GM18508 (cell line): Measurements from ENCODE around the gene CCDC159.
"Not testable (repeated sequence)": the region's sequence is repeated elsewhere in the genome, so short reads cannot be mapped to it uniquely, and the experiment has no call there.

Source experiments
- ATAC-seq: cut with Tn5 transposase; IDR thresholded peaks from one replicate; pipeline ENCODE4 v1.9.1; 2021; ENCODE audit warnings: moderate number of reproducible peaks; ENCODE audit not compliant: insufficient read depth, unreplicated experiment

CCDC159 gene

DNA sequence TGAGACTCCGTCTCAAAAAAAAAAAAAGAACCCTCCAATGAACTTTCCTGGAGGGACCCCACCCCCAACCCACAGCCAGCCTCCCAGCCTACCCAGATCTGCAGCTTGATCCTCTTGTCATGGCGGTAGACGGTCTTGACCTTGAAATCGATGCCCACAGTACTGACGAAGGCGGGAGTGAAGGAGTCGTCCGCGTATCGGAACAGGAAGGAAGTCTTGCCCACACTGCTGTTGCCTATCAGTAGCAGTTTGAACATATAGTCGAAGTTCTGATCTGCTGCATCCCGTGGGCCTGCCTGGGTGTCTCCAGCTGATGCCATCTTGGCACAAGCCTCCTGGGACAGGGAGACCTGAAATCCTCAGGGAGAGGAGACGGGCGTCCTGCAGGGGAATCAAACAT lies 9.2 kb upstream of the CCDC159 start:
- no peak for ATAC-seq

DNA sequence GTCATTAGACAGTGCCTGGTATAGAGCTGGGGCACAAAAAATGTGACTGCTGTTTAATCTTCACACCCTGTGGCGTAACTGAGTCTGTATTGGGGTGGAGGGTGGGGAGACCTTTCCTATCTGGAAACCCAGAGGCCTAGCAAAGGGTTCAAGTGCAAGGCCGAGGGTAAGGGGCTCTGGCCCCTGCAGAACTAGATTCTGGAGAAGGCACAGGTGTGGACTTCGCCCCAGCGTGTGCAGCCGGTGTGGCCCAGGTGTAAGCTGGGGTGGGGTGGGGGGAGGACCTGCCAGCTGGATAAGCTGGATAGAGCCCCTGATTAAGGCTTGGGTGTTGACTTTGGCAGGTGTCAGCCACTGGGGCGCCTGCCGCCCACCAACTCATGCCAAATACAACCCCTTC lies 8.2 kb upstream of the CCDC159 start:
- no peak for ATAC-seq

DNA sequence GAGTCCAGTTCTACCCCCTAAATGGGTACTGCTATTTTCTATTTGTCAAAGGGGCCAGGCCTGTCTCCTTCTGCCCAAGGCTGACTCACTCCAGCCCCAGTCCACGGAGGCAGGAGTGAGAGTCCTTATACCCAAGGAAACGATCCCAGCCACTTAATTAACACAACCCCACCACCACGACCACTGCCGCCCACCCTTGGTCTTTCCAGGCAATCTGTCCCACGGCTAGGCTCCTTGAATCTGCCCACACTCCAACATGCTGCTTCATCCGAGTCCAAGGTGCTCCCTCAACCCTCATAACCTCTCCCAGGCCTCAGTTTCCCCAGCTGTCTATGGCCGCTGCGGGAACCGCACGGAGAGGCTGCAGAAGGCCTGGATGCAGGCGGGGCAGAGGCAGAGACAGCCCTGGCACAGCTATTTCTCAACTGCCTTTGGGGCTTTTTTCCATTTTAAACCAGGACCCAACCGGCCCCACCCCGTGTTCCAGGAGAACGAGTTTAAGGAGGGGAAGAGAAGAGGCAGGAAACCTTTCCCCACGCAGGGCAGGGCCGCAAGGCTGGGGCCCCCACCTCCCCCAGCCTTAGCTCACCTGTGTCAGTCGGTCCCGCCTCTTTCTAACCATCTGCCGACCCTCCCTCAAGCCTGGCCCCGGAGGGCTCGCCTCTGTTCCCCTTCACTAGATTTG lies 7.6 kb upstream of the CCDC159 start:
- ATAC-seq, result no peak

DNA sequence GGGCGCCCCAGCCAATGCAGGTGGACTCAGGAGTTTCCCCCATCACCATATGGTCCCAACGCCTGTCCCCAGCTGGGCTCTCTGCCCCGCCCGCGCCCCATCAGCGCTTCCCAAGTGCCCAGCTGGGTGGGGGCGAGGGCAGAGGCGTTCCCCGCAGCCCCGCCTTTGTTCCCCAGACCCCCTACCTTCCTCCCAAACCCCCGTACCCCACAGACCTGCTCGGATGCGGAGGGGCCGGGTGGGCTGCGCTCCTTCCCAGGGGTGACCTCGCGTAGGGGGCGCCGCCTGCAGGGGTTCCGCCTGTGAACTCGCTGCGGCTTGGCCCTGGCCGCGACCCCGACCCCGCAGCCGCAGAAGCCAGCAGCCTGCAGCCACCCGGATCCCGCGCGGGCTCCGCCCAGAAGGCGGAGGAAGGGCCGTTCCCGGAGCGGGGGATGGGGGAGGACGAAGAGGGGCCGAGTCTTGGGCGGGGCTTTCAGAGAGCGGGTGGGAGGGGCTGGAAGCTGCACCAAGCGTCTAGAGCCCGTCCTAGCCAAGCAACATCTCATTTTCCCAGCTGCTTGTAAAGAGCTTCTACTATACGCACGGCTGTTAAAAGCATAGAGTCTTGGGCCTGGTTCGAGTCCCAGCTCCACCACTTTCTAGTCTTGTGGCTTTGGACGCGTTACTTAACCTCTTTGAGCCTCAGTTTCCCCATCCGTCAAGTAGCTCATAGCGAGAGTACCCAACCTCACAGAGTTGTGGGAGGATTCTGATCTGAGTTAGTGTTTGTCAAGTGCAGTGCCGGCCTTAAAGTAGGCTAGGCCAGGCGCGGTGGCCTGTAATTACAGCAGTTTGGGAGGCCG lies 6.8 kb upstream of the CCDC159 start, which contains the start of gene RAB3D:
RAB3D (minus strand) TSS at position 404 of the 845 bp plus-strand sequence. CDS start 2,258 bp downstream, outside the sequence.
- no peak for ATAC-seq

GRCh38 chr19:11340099-11340467 lies 6.2 kb upstream of the CCDC159 start:
- not testable (repeated sequence) for ATAC-seq

- ATAC-seq, result no peak
These were observed 3.9 kb upstream of the CCDC159 start for GRCh38 chr19:11342429-11342828.

DNA sequence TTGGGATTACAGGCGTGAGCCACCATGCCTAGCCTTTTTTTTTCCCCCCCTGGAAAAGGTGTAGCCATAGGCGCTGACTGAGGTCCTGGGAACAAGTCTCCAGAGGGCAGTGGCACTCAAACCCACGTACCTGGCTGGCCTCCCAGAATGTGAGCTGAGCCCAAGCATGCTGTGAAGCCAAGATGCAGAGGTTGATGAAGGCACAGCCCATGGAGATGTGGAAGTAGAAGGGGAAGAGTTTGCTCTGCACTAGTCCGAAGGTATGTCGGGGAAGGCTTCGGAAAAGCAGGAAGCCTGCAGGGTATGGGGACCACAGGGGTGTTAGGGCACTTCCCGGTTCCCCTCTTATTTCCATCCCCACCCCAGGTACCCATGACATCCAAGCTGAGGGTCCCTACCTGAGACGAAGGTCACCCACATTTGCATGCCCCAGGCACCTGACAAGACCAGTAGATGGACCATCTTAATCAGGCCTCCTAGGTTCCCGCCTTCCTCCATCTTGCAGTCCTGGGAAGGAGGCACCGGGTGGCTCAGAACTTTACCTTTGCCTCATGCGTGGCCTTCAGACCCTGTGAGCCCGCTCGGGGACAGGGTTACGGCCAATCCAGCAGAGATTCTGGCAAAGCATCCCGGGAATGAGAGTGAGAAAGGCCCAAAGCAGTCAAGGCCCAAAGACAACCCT lies 1.1 kb upstream of the CCDC159 start:
- ATAC-seq, result no peak

DNA sequence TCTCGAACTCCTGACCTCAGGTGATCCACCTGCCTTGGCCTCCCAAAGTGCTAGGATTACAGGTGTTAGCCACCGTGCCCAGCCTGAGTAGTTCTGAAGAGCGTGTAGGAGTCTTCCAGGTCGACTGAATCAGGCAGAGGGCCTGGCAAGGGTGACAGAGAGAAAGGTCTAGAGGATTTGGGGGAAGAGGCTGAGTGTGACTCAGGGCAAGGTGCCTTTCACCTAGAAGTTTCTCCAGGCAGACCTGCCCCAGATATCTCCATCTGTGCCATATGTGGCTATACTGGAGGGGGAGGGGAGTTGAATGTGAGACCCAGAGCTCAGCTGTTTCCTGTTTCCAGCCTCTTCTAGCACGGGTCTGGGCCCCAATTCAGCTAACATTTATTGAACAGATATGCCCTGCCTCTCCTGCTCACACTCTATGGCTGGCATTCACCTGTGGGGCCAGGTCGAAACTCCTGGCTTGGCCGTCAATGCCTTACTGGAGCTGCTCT lies 1.3 kb downstream of the CCDC159 start:
- no peak for ATAC-seq

DNA sequence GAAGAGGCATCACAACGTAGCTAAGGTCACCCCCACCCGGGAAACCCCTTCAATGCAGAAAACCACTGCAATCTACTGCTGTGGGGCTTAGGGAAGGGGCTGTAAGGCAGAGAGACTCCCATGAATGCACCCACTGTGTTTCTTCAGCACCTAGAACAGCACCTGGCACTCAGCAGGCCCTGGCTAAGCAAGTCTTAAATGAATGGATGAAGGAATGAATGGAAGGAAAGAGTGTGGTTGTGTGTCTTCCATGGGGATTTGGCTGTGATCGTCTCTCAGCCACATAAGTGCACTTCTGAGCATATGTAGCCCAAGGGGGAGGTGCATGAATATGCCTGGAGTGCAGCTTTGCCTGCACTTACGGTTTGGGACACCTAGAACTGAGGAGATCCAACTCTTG lies 2.9 kb downstream of the CCDC159 start:
- ATAC-seq, result no peak

DNA sequence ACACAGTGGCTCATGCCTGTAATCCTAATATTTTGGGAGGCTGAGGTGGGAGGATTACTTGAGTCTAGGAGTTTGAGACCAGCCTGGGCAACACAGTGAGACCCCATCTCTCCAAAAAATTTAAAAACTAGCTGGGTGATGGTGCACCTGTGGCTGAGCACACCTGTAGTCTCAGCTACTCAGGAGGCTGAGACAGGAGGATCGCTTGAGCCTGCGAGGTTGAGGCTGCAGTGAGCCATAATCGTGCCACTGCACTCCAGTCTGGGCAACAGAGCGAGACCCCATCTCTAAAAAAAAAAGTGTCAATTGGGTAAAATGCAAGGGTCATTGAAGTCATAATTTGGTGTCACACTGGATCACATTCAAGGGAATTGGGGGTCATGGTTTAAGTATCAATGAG lies 7.8 kb downstream of the CCDC159 start:
- not testable (repeated sequence) for ATAC-seq

- ATAC-seq, result no peak
These were observed 9.1 kb downstream of the CCDC159 start, which contains the start of gene PLPPR2 for GRCh38 chr19:11355160-11356073. Gene PLPPR2 (plus strand): TSS chr19:11355432. CDS start chr19:11357674, 2,242 bp downstream.

DNA sequence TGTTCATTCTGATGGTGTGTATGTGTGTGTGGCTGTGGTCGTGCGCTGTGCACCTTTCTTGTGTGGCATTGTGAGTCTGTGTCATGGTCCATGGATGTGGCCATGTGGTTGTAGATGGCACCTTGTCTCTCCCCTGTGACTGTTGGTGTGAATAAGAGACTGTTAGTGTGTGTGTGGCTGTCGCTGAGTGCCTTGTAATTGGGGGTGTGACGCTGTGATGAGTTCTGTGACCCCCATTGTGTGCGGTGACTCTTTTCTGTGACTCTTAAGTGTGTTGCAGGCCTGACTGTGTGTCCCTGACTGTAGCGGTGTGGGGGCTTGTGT lies 9.7 kb downstream of the CCDC159 start:
- no peak for ATAC-seq

GRCh38 chr19:11356676-11357550 lies 10.6 kb downstream of the CCDC159 start:
- ATAC-seq, result no peak

- no peak for ATAC-seq
These were observed 13.1 kb downstream of the CCDC159 start for GRCh38 chr19:11359421-11359820.

GRCh38 chr19:11361037-11361770 lies 14.9 kb downstream of the CCDC159 start:
- ATAC-seq, result no peak

DNA sequence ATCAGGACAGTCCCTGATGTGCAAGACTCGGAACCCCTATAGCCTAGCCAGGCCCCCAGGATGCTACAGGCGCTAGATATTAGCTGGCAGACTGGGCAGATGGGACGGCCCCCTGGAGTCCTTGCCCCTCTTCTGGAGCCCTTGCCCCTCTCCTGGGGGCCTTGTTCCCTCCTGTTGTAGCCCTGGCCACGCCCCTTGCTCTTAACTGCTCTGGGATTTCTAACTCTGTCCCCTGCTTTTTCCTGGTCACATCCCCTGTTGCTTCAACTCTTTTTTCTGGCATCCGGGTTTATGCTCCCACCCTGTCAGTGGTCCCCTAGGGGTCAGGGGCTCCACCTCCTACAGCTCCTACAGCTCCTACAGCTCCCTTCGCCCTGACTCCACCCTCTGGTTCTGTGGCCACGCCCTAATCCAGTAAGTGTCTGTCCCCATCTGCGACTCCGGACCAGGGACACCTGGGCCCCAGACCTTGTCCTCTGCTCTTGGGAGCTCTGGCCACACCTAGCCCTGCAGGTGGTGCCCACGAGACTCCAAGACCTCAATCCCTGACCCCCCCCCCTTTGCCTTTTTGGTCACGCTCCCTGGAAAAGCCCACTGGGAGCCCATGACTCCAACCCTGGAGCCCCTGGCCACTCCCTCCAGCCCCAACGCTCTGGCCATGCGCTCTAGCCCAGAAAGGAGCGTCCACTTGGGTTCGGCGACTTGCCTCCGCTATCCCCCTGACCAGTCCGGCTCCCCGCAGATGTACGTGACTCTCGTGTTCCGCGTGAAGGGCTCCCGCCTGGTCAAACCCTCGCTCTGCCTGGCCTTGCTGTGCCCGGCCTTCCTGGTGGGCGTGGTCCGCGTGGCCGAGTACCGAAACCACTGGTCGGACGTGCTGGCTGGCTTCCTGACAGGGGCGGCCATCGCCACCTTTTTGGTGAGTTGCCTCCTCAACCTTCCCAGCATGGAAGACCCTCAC lies 15.7 kb downstream of the CCDC159 start:
- no peak for ATAC-seq

GRCh38 chr19:11363881-11364280 lies 17.6 kb downstream of the CCDC159 start:
- no peak for ATAC-seq
